ENCODE data around the gene RGS3. TPM values are rescaled to one million over a fixed set of nuclear protein-coding genes. Genes with fewer than 3 reads are reported as not detected.
A peak's percentile ranks its signal among the peaks of the same experiment; 100 is the strongest.

The RGS3 gene
- total and polyA plus RNA-seq, 10 of the 15 experiments (the other 5 are each of a cell fraction or from before 2014, with no cell fraction given), result 2.9 to 138 (median 28.8) TPM

GRCh38 chr9:113581865-113582697 is 118.6 kb downstream of the RGS3 start (continued):
- TF ChIP-seq CTCF (IDR thresholded peaks at IDR 0.05 in 2 of 3, conservative IDR thresholded peaks at IDR 0.05 in 1 of 3; ENCODE audit: control insufficient read depth in 2 of 3, extremely low read depth in 1 of 3, insufficient read depth in 1 of 3, low read depth in 3 of 3, low read length in 3 of 3) (peak; percentile 64 to 74 (median 69)), MEF2A (IDR thresholded peaks at IDR 0.05; ENCODE audit: insufficient read depth, low read depth, low read length) (peak; percentile 72), ZBTB33 (IDR thresholded peaks at IDR 0.05) (no peak), MAX (IDR thresholded peaks at IDR 0.05; ENCODE audit: low read depth, low read length) (peak; percentile 94), ATF3 (IDR thresholded peaks at IDR 0.05; ENCODE audit: borderline replicate concordance, extremely low read depth, low read depth, low read length) (no peak), BMI1 (IDR thresholded peaks at IDR 0.05; ENCODE audit: borderline replicate concordance) (no peak), ZZZ3 (IDR thresholded peaks at IDR 0.05; ENCODE audit: control insufficient read depth, insufficient read length, low read depth) (no peak), CREM (IDR thresholded peaks at IDR 0.05; ENCODE audit: low read depth) (peak; percentile 71), CEBPZ (IDR thresholded peaks at IDR 0.05; ENCODE audit: low read depth, low read length) (no peak), ZBTB11 (CRISPR knock-in tag; IDR thresholded peaks at IDR 0.05) (no peak), ESRRA (IDR thresholded peaks at IDR 0.05; ENCODE audit: low read length) (peak; percentile 86; the same call in 1 of the 2 replicates), SMAD5 (IDR thresholded peaks at IDR 0.05; ENCODE audit: low read depth) (no peak), ASH2L (IDR thresholded peaks at IDR 0.05; ENCODE audit: borderline replicate concordance, low read depth) (no peak)

Measured in GM12878 (cell line).